HG03097 (cell line): ENCODE results near the gene IL36A.

Experiments
- ATAC-seq: cut with Tn5 transposase; IDR thresholded peaks from one replicate; pipeline ENCODE4 v1.9.1; 2021; ENCODE audit not compliant: unreplicated experiment, low FRiP score

Gene IL36A

GRCh38 chr2:113041871-113042270 lies 36.6 kb downstream of the IL36A start:
- no peak for ATAC-seq

GRCh38 chr2:113046465-113046864 lies 41.2 kb downstream of the IL36A start:
- no peak for ATAC-seq

- ATAC-seq = no peak
Observed at GRCh38 chr2:113050921-113051895, 45.9 kb downstream of the IL36A start.

- no peak for ATAC-seq
Observed at GRCh38 chr2:113052396-113052917, 47.2 kb downstream of the IL36A start, which contains the start of gene IL36B. Gene IL36B, minus strand, starts transcription at chr2:113052867.

- ATAC-seq = no peak
Observed at GRCh38 chr2:113053666-113054065, 48.4 kb downstream of the IL36A start.

- ATAC-seq = no peak
Observed at GRCh38 chr2:113054066-113054465, 48.8 kb downstream of the IL36A start.

- no peak for ATAC-seq
Observed at GRCh38 chr2:113056521-113056920, 51.3 kb downstream of the IL36A start.

GRCh38 chr2:113057117-113057516 lies 51.9 kb downstream of the IL36A start:
- ATAC-seq = no peak
